Mesodermal cell (in vitro differentiated cells): ENCODE results near the gene ADAMTS2.

Experiments
- H3K27ac ChIP-seq: 2 replicates; pipeline ENCODE4 v1.7.0; 2013; ENCODE audit warnings: mild to moderate bottlenecking, low read depth, low read length, moderate library complexity; ENCODE audit not compliant: severe bottlenecking
- H3K36me3 ChIP-seq: 2 replicates; pipeline ENCODE4 v1.7.1; 2013; ENCODE audit warnings: mild to moderate bottlenecking, low read length, moderate library complexity; ENCODE audit not compliant: control insufficient read depth, insufficient read depth
- H3K4me1 ChIP-seq: one replicate; pipeline ENCODE4 v1.7.1; 2013; ENCODE audit warnings: mild to moderate bottlenecking, low read length; ENCODE audit not compliant: insufficient read depth, control insufficient read depth, poor library complexity, severe bottlenecking
- H3K4me3 ChIP-seq: 2 replicates; pipeline ENCODE4 v1.7.0; 2013; ENCODE audit warnings: low read length, control low read depth, mild to moderate bottlenecking; ENCODE audit not compliant: insufficient read depth, poor library complexity, severe bottlenecking; ENCODE audit errors: extremely low read depth
- H3K9me3 ChIP-seq: 2 replicates; pipeline ENCODE4 v1.7.1; 2013; ENCODE audit warnings: mild to moderate bottlenecking, low read length, moderate library complexity; ENCODE audit not compliant: control insufficient read depth
- WGBS, 2 experiments: methylation state at CpG; one replicate each; pipeline ENCODE4 v1.1.5; 2013; ENCODE audit warnings: missing lambda C conversion rate in 2 of 2; ENCODE audit not compliant: insufficient coverage in 2 of 2; 5-methylcytosine and 5-hydroxymethylcytosine counted together

Gene ADAMTS2

DNA sequence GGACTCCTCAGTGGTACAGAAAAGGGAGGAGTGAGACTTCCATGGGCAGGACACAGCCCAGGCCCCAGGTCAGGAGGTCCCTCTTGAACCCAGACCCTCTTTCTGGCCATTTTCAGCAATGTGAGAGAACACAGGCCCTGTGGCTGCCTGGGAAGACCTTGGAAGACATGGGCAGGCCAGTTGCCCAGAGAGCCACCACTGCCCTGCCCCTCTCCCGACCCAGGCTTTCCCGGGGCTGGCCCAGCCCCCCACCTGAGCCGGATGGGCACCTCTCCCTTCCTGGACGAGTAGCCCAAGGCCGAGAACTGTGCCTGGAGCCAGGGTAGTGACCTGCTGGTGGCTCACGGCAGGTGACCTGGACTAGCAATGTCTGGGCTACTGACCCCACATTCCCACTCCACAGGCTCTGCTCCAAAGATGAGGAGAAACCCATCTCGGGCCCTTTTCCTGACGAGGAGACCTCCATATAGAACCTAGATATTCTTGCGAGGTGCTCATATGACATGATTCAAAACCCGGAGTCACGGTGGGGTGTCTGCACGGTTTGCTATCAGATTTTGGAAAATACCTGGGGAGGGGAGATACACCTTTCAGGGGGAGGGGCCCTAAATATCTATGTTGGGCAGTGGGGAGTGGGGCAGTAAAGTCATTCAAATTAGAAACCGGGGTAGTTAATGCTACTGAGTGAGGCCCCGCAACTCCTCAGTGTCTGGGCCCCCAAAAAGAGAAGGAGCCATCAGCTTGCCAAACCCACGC, 225.7 kb downstream of the ADAMTS2 start:
- no peak overlapping the region for H3K4me3 ChIP-seq
- no peaks in the 10 kb centered on the region for H3K36me3 ChIP-seq
- 87 to 93% methylated on average over 11 to 14 of the region's 15 CpGs for WGBS, 2 experiments
- peaks cover 42% of the 10 kb centered on the region for H3K9me3 ChIP-seq
- no peaks in the 10 kb centered on the region for H3K4me1 ChIP-seq
- H3K27ac ChIP-seq = no peak overlapping the region

GRCh38 chr5:179118756-179119414, 226.4 kb downstream of the ADAMTS2 start:
- 92 to 94% methylated on average over 8 to 9 of the region's 10 CpGs for WGBS, 2 experiments
- no peak overlapping the region for H3K4me3 ChIP-seq
- peaks cover 37% of the 10 kb centered on the region for H3K9me3 ChIP-seq
- no peaks in the 10 kb centered on the region for H3K4me1 ChIP-seq
- H3K36me3 ChIP-seq = no peaks in the 10 kb centered on the region
- H3K27ac ChIP-seq = no peak overlapping the region

GRCh38 chr5:179118338-179118737, 226.9 kb downstream of the ADAMTS2 start:
- peaks cover 36% of the 10 kb centered on the region for H3K9me3 ChIP-seq
- H3K4me1 ChIP-seq = no peaks in the 10 kb centered on the region
- 81 to 83% methylated on average over 4 of the region's 4 CpGs for WGBS, 2 experiments
- no peaks in the 10 kb centered on the region for H3K36me3 ChIP-seq
- H3K27ac ChIP-seq = no peak overlapping the region
- H3K4me3 ChIP-seq = no peak overlapping the region

- Histone ChIP-seq H3K4me3 (no peak overlapping the region), H3K27ac (no peak overlapping the region), H3K9me3 (peaks cover 29% of the 10 kb centered on the region), H3K4me1 (no peaks in the 10 kb centered on the region), H3K36me3 (no peaks in the 10 kb centered on the region)
- WGBS, 2 experiments = 78 to 81% methylated on average over 7 of the region's 9 CpGs
These were observed 229.3 kb downstream of the ADAMTS2 start for GRCh38 chr5:179115845-179116524.

DNA sequence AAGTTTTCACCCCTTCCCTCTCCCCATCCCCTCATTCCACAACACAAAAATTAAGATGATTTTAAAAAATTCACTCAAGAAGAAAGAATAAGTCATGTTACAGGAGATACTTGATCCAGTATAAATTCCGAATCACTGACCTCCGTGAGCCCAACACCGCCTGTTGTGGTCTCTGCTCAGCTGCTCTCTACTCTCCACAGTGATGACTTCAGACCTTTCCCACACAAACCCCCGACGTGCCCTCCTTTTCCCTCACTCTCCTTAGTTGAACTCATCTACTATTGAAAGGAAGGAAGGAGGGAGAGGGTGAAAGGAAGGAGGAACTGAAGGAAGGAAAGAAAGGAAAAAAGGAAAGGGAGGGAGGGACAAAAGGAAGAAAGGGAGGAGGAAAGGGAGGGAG, 230.0 kb downstream of the ADAMTS2 start:
- 90% methylated on average over 2 of the region's 5 CpGs; no CpG with 5 or more reads in 1 of the 2 experiments for WGBS, 2 experiments
- Histone ChIP-seq H3K4me1 (no peaks in the 10 kb centered on the region), H3K36me3 (no peaks in the 10 kb centered on the region), H3K9me3 (peaks cover 31% of the 10 kb centered on the region), H3K27ac (no peak overlapping the region), H3K4me3 (no peak overlapping the region)

GRCh38 chr5:179114756-179115155, 230.5 kb downstream of the ADAMTS2 start:
- H3K27ac ChIP-seq = no peak overlapping the region
- WGBS, 2 experiments = 88% methylated on average over 7 of the region's 7 CpGs
- peaks cover 26% of the 10 kb centered on the region for H3K9me3 ChIP-seq
- no peaks in the 10 kb centered on the region for H3K36me3 ChIP-seq
- H3K4me1 ChIP-seq = no peaks in the 10 kb centered on the region
- no peak overlapping the region for H3K4me3 ChIP-seq

GRCh38 chr5:179113945-179114641, 231.2 kb downstream of the ADAMTS2 start:
- Histone ChIP-seq H3K27ac (no peak overlapping the region), H3K36me3 (no peaks in the 10 kb centered on the region), H3K4me1 (no peaks in the 10 kb centered on the region), H3K9me3 (peaks cover 23% of the 10 kb centered on the region), H3K4me3 (no peak overlapping the region)
- 83% methylated on average over 9 to 11 of the region's 12 CpGs for WGBS, 2 experiments

- no peaks in the 10 kb centered on the region for H3K36me3 ChIP-seq
- H3K4me1 ChIP-seq = no peaks in the 10 kb centered on the region
- WGBS, 2 experiments = 85% methylated on average over 13 of the region's 13 CpGs
- H3K9me3 ChIP-seq = peaks cover 27% of the 10 kb centered on the region
- no peak overlapping the region for H3K4me3 ChIP-seq
- no peak overlapping the region for H3K27ac ChIP-seq
These were observed 232.1 kb downstream of the ADAMTS2 start for GRCh38 chr5:179113143-179113530.

- H3K27ac ChIP-seq = no peak overlapping the region
- H3K4me1 ChIP-seq = no peaks in the 10 kb centered on the region
- H3K4me3 ChIP-seq = no peak overlapping the region
- peaks cover 27% of the 10 kb centered on the region for H3K9me3 ChIP-seq
- H3K36me3 ChIP-seq = no peaks in the 10 kb centered on the region
- WGBS, 2 experiments = 83 to 88% methylated on average over 8 to 11 of the region's 12 CpGs
These were observed 232.7 kb downstream of the ADAMTS2 start for GRCh38 chr5:179112469-179113142.
